Vagina (tissue), 2 donors: ENCODE results near the gene ERG. TPM values are rescaled to one million over a fixed set of nuclear protein-coding genes. Genes with fewer than 3 reads are reported as not detected.
A peak's percentile ranks its signal among the peaks of the same experiment; 100 is the strongest.

Experiments used
- DNase-seq, 2 donors: peaks; one replicate each; pipeline ENCODE4 v3.0.0-alpha.2; 2017; ENCODE audit errors: extremely low spot score in 2 of 2
- H3K27ac ChIP-seq: fragments of 200-600 bp; sonication (generic); one replicate; pipeline ENCODE4 v1.5.1; 2019
- H3K27me3 ChIP-seq: fragments of 200-600 bp; sonication (generic); one replicate; pipeline ENCODE4 v1.5.1; 2019
- H3K36me3 ChIP-seq, 2 donors: fragments of 200-600 bp; sonication (generic); one replicate each; pipeline ENCODE4 v1.5.1; 2017 to 2019
- H3K4me1 ChIP-seq: fragments of 200-600 bp; sonication (generic); one replicate; pipeline ENCODE4 v1.5.1; 2019
- H3K4me3 ChIP-seq, 2 donors: fragments of 200-600 bp; sonication (generic); 1 replicate in 1 of 2; 2 replicates in 1 of 2; pipeline ENCODE4 v1.5.1; 2016 to 2019
- H3K9me3 ChIP-seq: fragments of 200-600 bp; sonication (generic); one replicate; pipeline ENCODE4 v1.5.1; 2019
- POLR2A ChIP-seq, 2 donors: fragments of 450-650 bp; IDR thresholded peaks; one replicate each; pipeline ENCODE4 v1.6.1; 2017; ENCODE audit warnings: antibody characterized with exemption in 2 of 2, mild to moderate bottlenecking in 2 of 2, moderate library complexity in 2 of 2
- POLR2AphosphoS5 ChIP-seq, 2 donors: sonication (generic); formaldehyde crosslinking; IDR thresholded peaks; one replicate each; pipeline ENCODE4 v1.9.0; 2017; ENCODE audit warnings: antibody characterized with exemption in 2 of 2, mild to moderate bottlenecking in 2 of 2, low read depth in 1 of 2; ENCODE audit not compliant: insufficient read depth in 1 of 2
- intact Hi-C: fragments of 100-400 bp; cut with DNase I; formaldehyde crosslinking; loops from one replicate; pipeline ENCODE4 v1.15.1; 2023
- total RNA-seq: library from RNA; depleted of rRNA; stranded (reverse); fragments of >200 nt; gene quantifications from one replicate; pipeline ENCODE4 v1.2.3, GENCODE V29; 2016
- TF ChIP-seq, protein P1 (sequence below), 3 experiments: fragments of 450-650 bp in 2 of 3; fragments of 200-600 bp in 1 of 3; sonication (generic) in 1 of 3; IDR thresholded peaks; one replicate each; pipeline ENCODE4 v1.5.1; 2017 to 2019; ENCODE audit warnings: antibody characterized with exemption in 3 of 3, mild to moderate bottlenecking in 2 of 3, moderate library complexity in 2 of 3

The ERG gene
- total RNA-seq, 1 donor from 2014 or later, result 20.9 TPM

DNA sequence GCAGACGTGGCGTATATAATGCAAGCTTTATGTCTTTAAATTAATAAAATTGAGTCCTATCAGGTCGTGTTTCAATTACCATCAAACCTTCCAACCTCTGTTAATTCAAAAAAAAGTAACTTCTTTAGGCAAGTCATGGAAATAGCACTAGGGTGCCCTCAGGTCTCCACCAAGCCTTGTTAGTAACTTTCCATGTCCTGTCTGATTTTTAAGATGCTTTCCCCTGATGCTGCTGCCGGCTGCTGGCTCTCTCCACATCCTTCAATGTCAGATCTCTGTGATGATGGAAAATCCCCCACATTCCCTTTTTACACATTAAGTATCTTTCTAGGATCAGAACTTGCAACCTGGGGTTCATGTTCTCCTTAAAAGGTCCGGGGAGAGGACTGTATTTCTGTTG lies 3.0 kb downstream of the ERG start:
- DNase-seq, result no peak
- TF ChIP-seq POLR2AphosphoS5 (IDR thresholded peaks at IDR 0.05; ENCODE audit: insufficient read depth in 1 of 2, low read depth in 1 of 2), result no peak
- TF ChIP-seq, protein P1, sequence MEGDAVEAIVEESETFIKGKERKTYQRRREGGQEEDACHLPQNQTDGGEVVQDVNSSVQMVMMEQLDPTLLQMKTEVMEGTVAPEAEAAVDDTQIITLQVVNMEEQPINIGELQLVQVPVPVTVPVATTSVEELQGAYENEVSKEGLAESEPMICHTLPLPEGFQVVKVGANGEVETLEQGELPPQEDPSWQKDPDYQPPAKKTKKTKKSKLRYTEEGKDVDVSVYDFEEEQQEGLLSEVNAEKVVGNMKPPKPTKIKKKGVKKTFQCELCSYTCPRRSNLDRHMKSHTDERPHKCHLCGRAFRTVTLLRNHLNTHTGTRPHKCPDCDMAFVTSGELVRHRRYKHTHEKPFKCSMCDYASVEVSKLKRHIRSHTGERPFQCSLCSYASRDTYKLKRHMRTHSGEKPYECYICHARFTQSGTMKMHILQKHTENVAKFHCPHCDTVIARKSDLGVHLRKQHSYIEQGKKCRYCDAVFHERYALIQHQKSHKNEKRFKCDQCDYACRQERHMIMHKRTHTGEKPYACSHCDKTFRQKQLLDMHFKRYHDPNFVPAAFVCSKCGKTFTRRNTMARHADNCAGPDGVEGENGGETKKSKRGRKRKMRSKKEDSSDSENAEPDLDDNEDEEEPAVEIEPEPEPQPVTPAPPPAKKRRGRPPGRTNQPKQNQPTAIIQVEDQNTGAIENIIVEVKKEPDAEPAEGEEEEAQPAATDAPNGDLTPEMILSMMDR (IDR thresholded peaks at IDR 0.05), result no peak
- TF ChIP-seq POLR2A (IDR thresholded peaks at IDR 0.05), result no peak
- Histone ChIP-seq H3K9me3 (no peaks in the 10 kb centered on the region), H3K4me1 (no peaks in the 10 kb centered on the region), H3K4me3 (peak overlapping the region in 1 of 2 donors; percentile 35), H3K36me3 (no peaks in the 10 kb centered on the region), H3K27ac (peak overlapping the region; percentile 60), H3K27me3 (no peaks in the 10 kb centered on the region)
- intact Hi-C loops, result no loop called here

DNA sequence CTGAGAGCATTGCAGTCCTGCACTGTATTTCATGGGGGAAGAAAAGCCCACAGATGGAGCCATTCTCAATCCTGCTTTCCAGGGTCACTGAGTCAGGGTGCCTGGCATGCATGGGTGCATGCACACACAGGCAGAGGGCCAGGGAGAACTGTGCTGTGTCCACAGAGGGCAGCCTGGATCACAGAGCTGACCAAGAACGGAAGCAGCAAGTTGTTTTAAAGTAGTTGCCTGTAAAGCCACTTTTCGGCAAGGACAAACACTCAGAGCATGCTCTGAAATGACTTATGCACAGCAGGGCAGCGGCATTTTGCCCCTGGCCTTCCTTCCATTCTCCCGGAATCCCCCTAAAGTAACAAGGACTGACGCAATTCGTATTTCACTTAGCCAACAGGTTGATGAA lies 3.6 kb downstream of the ERG start:
- H3K9me3 ChIP-seq, result no peaks in the 10 kb centered on the region
- H3K4me3 ChIP-seq, result peak overlapping the region; percentile 7 to 35
- H3K27me3 ChIP-seq, result no peaks in the 10 kb centered on the region
- intact Hi-C loops, result no loop called here
- H3K4me1 ChIP-seq, result peaks cover 1% of the 10 kb centered on the region
- no peak for DNase-seq
- TF ChIP-seq POLR2AphosphoS5 (IDR thresholded peaks at IDR 0.05; ENCODE audit: insufficient read depth in 1 of 2, low read depth in 1 of 2) (no peak), POLR2A (IDR thresholded peaks at IDR 0.05) (no peak)
- TF ChIP-seq, protein P1 (IDR thresholded peaks at IDR 0.05), result no peak
- peak overlapping the region; percentile 60 for H3K27ac ChIP-seq
- no peaks in the 10 kb centered on the region for H3K36me3 ChIP-seq

DNA sequence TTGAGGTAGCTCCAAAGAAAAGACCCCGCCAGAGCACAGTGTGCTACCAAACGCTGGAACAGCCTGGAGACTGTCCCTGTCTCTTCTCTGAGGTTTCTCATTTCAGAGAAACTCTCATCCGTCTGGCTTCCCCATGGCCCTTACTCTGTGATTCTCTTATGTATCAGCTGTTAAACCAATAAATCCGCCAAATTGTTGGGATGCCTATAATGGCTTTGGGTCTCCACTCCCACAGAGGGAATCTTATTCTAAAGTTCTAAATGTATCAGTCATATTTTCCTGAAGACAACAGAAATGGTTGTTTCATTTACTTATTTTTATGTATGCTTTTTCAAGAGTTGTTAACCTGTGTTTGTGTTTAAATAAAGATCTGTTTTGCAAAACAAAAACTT lies 4.0 kb downstream of the ERG start:
- Histone ChIP-seq H3K4me1 (peaks cover 6% of the 10 kb centered on the region), H3K36me3 (no peaks in the 10 kb centered on the region), H3K4me3 (peak overlapping the region in 1 of 2 donors; percentile 7), H3K27ac (peak overlapping the region; percentile 60), H3K27me3 (no peaks in the 10 kb centered on the region), H3K9me3 (no peaks in the 10 kb centered on the region)
- no peak for TF ChIP-seq POLR2AphosphoS5 (IDR thresholded peaks at IDR 0.05; ENCODE audit: insufficient read depth in 1 of 2, low read depth in 1 of 2)
- TF ChIP-seq, protein P1 (IDR thresholded peaks at IDR 0.05), result no peak
- TF ChIP-seq POLR2A (IDR thresholded peaks at IDR 0.05), result no peak
- intact Hi-C loops, result no loop called here
- DNase-seq, result no peak

DNA sequence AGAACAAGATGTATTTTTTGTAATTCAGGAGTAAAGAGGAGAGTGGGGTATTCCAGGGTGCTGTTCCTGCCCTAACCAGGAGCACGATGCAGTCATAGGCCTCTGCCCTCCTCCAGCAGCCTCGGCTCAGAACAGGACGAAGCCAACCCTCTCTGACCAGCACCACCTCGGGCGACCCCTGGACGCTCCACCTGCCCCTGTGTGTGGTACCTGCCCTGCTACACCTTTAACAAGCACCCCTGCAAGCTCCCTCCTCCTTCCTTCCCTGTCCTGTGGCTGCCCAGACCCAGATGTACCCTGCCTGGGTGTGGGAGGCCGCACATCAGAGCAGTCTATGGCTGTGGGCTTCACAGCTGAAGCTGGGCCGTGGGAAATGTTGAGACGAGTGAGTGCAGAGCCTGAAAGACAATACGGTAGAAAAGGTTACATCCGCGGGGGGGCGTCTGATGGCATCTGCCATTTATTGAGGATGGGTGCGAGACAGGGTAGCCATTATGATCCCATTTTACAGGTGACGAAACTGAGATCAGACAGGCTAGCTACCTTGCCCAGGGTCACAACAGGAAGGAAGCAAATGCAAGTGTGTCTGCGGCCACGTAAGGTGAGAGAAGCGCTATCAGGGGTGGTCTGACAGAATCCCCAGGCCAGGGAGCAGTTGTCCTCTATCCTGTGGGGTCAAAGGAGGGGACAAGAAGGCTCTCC lies 4.6 kb downstream of the ERG start:
- TF ChIP-seq POLR2A (IDR thresholded peaks at IDR 0.05) (no peak), POLR2AphosphoS5 (IDR thresholded peaks at IDR 0.05; ENCODE audit: insufficient read depth in 1 of 2, low read depth in 1 of 2) (no peak)
- TF ChIP-seq, protein P1 (IDR thresholded peaks at IDR 0.05), result no peak
- Histone ChIP-seq H3K9me3 (no peaks in the 10 kb centered on the region), H3K4me1 (peaks cover 11% of the 10 kb centered on the region), H3K4me3 (no peak overlapping the region), H3K36me3 (no peaks in the 10 kb centered on the region), H3K27me3 (no peaks in the 10 kb centered on the region), H3K27ac (peak overlapping the region; percentile 60)
- intact Hi-C loops, result no loop called here
- no peak for DNase-seq

DNA sequence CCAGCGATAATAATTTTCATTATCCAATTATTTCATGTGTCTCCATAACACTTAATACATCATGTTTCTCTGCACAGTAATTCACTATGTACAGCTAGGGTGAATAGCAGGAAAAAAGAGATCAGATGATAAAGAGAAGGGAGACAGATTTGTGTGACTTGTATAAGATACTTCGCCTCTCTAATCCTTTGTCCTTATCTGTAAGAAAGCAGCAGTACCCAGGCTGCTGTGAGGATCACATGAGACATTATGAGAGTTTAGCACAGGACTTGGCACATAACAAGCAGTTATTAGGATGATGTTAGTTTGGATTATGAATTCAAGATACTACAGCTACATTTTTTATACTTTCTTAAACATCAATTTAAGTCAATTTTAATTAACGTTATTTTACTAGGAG lies 6.3 kb downstream of the ERG start:
- H3K4me3 ChIP-seq, result no peak overlapping the region
- no peaks in the 10 kb centered on the region for H3K9me3 ChIP-seq
- peaks cover 15% of the 10 kb centered on the region for H3K4me1 ChIP-seq
- no peak for DNase-seq
- TF ChIP-seq, protein P1 (IDR thresholded peaks at IDR 0.05), result no peak
- TF ChIP-seq POLR2A (IDR thresholded peaks at IDR 0.05), result no peak
- TF ChIP-seq POLR2AphosphoS5 (IDR thresholded peaks at IDR 0.05; ENCODE audit: insufficient read depth in 1 of 2, low read depth in 1 of 2), result no peak
- intact Hi-C loops, result no loop called here
- H3K36me3 ChIP-seq, result no peaks in the 10 kb centered on the region
- H3K27ac ChIP-seq, result peak overlapping the region; percentile 60
- H3K27me3 ChIP-seq, result no peaks in the 10 kb centered on the region
